Nephron progenitor cell (in vitro differentiated cells): ENCODE results near the gene RPL32.

Source experiments
- DNase-seq: peaks from one replicate; pipeline ENCODE4 v3.0.0; 2021
- H3K27ac Mint-ChIP-seq: 2 replicates; pipeline ENCODE4 v1.8.0; 2021; ENCODE audit warnings: mild to moderate bottlenecking, moderate library complexity, mixed read lengths
- H3K27me3 Mint-ChIP-seq: 2 replicates; pipeline ENCODE4 v1.8.0; 2021; ENCODE audit warnings: mild to moderate bottlenecking, low read depth, mixed read lengths; ENCODE audit not compliant: poor library complexity
- H3K36me3 Mint-ChIP-seq: 2 replicates; pipeline ENCODE4 v1.8.0; 2021; ENCODE audit warnings: low read depth, mixed read lengths
- H3K4me1 Mint-ChIP-seq: 2 replicates; pipeline ENCODE4 v1.8.0; 2021; ENCODE audit warnings: mixed read lengths
- H3K4me3 Mint-ChIP-seq: 2 replicates; pipeline ENCODE4 v1.8.0; 2021; ENCODE audit warnings: mild to moderate bottlenecking, moderate library complexity, mixed read lengths
- H3K9me3 Mint-ChIP-seq: 2 replicates; pipeline ENCODE4 v1.8.0; 2021; ENCODE audit warnings: mild to moderate bottlenecking, moderate library complexity, mixed read lengths
- CTCF ChIP-seq: fragments of 200-600 bp; sonication (generic); IDR thresholded peaks from 2 replicates; pipeline ENCODE4 v1.5.0; 2021; ENCODE audit warnings: antibody characterized with exemption

RPL32 gene

GRCh38 chr3:12824299-12824698, 17.1 kb downstream of the RPL32 start:
- H3K27me3 Mint-ChIP-seq: no peaks in the 10 kb centered on the region
- no peaks in the 10 kb centered on the region for H3K9me3 Mint-ChIP-seq
- no peak for DNase-seq
- no peaks in the 10 kb centered on the region for H3K4me1 Mint-ChIP-seq
- no peak for TF ChIP-seq CTCF
- no peak overlapping the region for H3K4me3 Mint-ChIP-seq
- H3K27ac Mint-ChIP-seq: no peak overlapping the region
- peaks cover 6% of the 10 kb centered on the region for H3K36me3 Mint-ChIP-seq

DNA sequence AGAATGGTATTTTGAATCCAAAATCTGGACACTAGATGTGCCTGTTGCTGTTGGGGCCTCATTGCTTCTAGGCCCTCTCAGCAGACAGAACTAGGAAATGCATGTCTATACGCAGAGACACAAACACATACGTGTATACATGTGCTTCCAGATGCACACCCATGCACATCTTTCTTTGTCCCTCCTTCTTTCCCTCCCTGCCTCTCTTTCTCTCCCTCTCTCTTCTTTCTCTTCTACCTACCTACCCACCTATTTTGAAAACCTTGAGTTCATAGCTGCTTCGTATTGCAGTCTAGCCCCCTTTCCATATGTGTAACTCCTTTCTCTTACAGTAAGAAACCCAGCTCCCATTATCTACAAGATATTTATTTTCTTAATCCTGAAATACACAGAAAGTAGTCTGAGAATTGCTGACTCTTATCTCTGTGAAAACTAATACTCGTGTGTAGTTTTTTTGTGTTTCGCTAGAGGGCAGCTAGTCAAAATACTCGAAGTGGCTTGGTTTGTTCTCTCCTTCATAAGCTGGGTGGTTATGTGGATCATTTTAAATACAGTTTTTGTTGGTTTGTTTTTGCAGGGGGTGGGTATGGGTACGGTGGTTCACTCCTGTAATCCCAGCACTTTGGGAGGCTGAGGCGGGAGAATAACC, 18.5 kb downstream of the RPL32 start:
- peak; percentile 31 for TF ChIP-seq CTCF
- Mint-ChIP-seq H3K27me3 (no peaks in the 10 kb centered on the region), H3K4me1 (no peaks in the 10 kb centered on the region), H3K4me3 (no peak overlapping the region), H3K27ac (no peak overlapping the region), H3K9me3 (no peaks in the 10 kb centered on the region), H3K36me3 (no peaks in the 10 kb centered on the region)
- DNase-seq: no peak

DNA sequence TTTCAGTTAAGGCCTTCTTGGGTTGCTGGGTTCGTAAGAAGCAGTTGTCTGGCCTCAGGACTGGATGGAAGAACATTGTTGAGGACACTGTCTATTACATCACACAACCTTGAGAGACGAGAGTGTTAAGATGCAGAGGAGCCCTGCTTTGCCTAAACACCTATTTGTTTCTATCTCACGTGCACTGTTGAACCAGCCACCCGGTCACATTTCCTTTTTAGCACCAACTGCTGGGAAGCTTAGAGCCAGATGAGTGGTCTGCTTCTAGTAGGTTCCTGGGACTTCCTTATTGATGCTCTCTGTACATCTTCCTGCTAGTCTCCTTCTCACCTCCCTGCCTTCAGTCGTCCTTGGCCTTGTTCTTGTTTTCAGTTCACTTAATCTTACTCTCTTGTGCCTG, 22.6 kb downstream of the RPL32 start:
- Mint-ChIP-seq H3K27me3 (no peaks in the 10 kb centered on the region), H3K27ac (peak overlapping the region; percentile 47), H3K36me3 (no peaks in the 10 kb centered on the region), H3K9me3 (no peaks in the 10 kb centered on the region), H3K4me3 (no peak overlapping the region), H3K4me1 (no peaks in the 10 kb centered on the region)
- DNase-seq: no peak
- no peak for TF ChIP-seq CTCF

GRCh38 chr3:12818273-12818672, 23.1 kb downstream of the RPL32 start:
- no peaks in the 10 kb centered on the region for H3K27me3 Mint-ChIP-seq
- no peak for TF ChIP-seq CTCF
- H3K9me3 Mint-ChIP-seq: no peaks in the 10 kb centered on the region
- no peaks in the 10 kb centered on the region for H3K36me3 Mint-ChIP-seq
- no peaks in the 10 kb centered on the region for H3K4me1 Mint-ChIP-seq
- no peak overlapping the region for H3K27ac Mint-ChIP-seq
- no peak for DNase-seq
- H3K4me3 Mint-ChIP-seq: no peak overlapping the region

GRCh38 chr3:12817343-12817710, 24.0 kb downstream of the RPL32 start:
- TF ChIP-seq CTCF: no peak
- H3K4me1 Mint-ChIP-seq: no peaks in the 10 kb centered on the region
- no peaks in the 10 kb centered on the region for H3K9me3 Mint-ChIP-seq
- no peak overlapping the region for H3K27ac Mint-ChIP-seq
- no peaks in the 10 kb centered on the region for H3K27me3 Mint-ChIP-seq
- no peak for DNase-seq
- no peak overlapping the region for H3K4me3 Mint-ChIP-seq
- no peaks in the 10 kb centered on the region for H3K36me3 Mint-ChIP-seq
